Gastrocnemius medialis (tissue), 4 donors: Measurements from ENCODE around the gene TSSC4. TPM values are rescaled to one million over a fixed set of nuclear protein-coding genes. Genes with fewer than 3 reads are reported as not detected.

Source experiments
- ATAC-seq, 2 donors: fragments of 150-250 bp; one replicate each; pipeline ENCODE4 v1.9.1; 2016
- DNase-seq, 2 donors: peaks; one replicate each; pipeline ENCODE4 v3.0.0-alpha.2; 2019
- H3K27ac ChIP-seq, 4 donors: fragments of 200-600 bp; sonication (generic); 1 replicate in 1 of 4; 2 replicates in 3 of 4; pipeline ENCODE4 v1.5.1; 2016 to 2018; ENCODE audit warnings: mild to moderate bottlenecking in 2 of 4, moderate library complexity in 1 of 4
- H3K27me3 ChIP-seq, 3 donors: fragments of 200-600 bp; sonication (generic) in 2 of 3; 1 replicate in 1 of 3; 2 replicates in 2 of 3; pipeline versions ENCODE4 v1.5.1 to v1.6.0; 2016 to 2019; ENCODE audit warnings: mild to moderate bottlenecking in 1 of 3, moderate library complexity in 1 of 3
- H3K36me3 ChIP-seq, 2 donors: fragments of 200-600 bp; sonication (generic) in 1 of 2; one replicate each; pipeline ENCODE4 v1.5.1; 2017 to 2018
- H3K4me1 ChIP-seq, 2 donors: fragments of 200-600 bp; sonication (generic) in 1 of 2; one replicate each; pipeline ENCODE4 v1.5.1; 2016 to 2017; ENCODE audit warnings: mild to moderate bottlenecking in 2 of 2
- H3K4me3 ChIP-seq, 4 donors: fragments of 200-600 bp; sonication (generic) in 3 of 4; 1 replicate in 1 of 4; 2 replicates in 3 of 4; pipeline ENCODE4 v1.5.1; 2016 to 2019; ENCODE audit warnings: mild to moderate bottlenecking in 2 of 4
- H3K9me3 ChIP-seq, 3 donors: fragments of 200-600 bp; sonication (generic) in 2 of 3; 1 replicate in 1 of 3; 2 replicates in 2 of 3; pipeline ENCODE4 v1.5.1; 2016 to 2019
- POLR2A ChIP-seq, 2 donors: fragments of 450-650 bp; IDR thresholded peaks; one replicate each; pipeline ENCODE4 v1.6.1; 2017; ENCODE audit warnings: antibody characterized with exemption in 2 of 2, mild to moderate bottlenecking in 2 of 2, moderate library complexity in 2 of 2
- in situ Hi-C, 4 donors: fragments of 200-750 bp; cut with MboI; loops; one replicate each; pipeline versions ENCODE4 v1.15.0 to v1.8.0; 2017; ENCODE audit warnings: low sequenced_read_pairs in 4 of 4
- intact Hi-C: fragments of 100-400 bp; cut with DNase I; formaldehyde crosslinking; loops from one replicate; pipeline ENCODE4 v1.15.1; 2023; ENCODE audit warnings: low total_unique reads
- total RNA-seq, 4 donors: library from RNA; depleted of rRNA; stranded (reverse); fragments of >200 nt; gene quantifications; one replicate each; pipeline versions ENCODE4 v1.1.0 to v1.2.3, GENCODE V29; 2016
- TF ChIP-seq, protein P1 (sequence below), 5 experiments: fragments of 450-650 bp in 3 of 5; fragments of 200-600 bp in 2 of 5; sonication (generic) in 2 of 5; IDR thresholded peaks in 4 of 5; conservative IDR thresholded peaks in 1 of 5; 1 replicate in 4 of 5; 2 replicates in 1 of 5; pipeline ENCODE4 v1.5.1; 2016 to 2019; ENCODE audit warnings: antibody characterized with exemption in 5 of 5, mild to moderate bottlenecking in 3 of 5, moderate library complexity in 3 of 5

The TSSC4 gene
- total RNA-seq, 4 donors from 2014 or later = 53.4 to 92.5 (median 76.8) TPM

DNA sequence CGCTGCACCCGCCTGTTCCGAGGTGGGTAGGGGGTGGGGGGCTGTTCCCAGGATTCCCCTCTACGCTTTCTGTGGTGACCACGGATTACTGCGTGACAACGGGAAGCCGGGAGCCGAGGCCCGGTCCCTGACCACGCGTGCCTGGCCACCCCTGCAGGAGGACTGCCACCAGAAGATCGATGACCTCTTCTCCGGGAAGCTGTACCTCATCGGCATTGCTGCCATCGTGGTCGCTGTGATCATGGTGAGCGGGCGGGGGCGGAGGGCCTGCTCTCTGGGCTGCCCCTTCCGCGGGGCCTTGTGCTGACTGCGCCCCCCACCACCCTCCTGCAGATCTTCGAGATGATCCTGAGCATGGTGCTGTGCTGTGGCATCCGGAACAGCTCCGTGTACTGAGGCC lies 4.1 kb upstream of the TSSC4 start:
- no peaks in the 10 kb centered on the region for H3K9me3 ChIP-seq
- H3K4me1 ChIP-seq = peaks cover 12 to 19% of the 10 kb centered on the region in 2 donors
- in situ Hi-C loops = no loop called here
- no peak overlapping the region for H3K4me3 ChIP-seq
- DNase-seq (no peak), ATAC-seq (no peak)
- no peak overlapping the region for H3K27ac ChIP-seq
- TF ChIP-seq, protein P1, sequence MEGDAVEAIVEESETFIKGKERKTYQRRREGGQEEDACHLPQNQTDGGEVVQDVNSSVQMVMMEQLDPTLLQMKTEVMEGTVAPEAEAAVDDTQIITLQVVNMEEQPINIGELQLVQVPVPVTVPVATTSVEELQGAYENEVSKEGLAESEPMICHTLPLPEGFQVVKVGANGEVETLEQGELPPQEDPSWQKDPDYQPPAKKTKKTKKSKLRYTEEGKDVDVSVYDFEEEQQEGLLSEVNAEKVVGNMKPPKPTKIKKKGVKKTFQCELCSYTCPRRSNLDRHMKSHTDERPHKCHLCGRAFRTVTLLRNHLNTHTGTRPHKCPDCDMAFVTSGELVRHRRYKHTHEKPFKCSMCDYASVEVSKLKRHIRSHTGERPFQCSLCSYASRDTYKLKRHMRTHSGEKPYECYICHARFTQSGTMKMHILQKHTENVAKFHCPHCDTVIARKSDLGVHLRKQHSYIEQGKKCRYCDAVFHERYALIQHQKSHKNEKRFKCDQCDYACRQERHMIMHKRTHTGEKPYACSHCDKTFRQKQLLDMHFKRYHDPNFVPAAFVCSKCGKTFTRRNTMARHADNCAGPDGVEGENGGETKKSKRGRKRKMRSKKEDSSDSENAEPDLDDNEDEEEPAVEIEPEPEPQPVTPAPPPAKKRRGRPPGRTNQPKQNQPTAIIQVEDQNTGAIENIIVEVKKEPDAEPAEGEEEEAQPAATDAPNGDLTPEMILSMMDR (IDR thresholded peaks at IDR 0.05 in 4 of 5, conservative IDR thresholded peaks at IDR 0.05 in 1 of 5) = no peak
- no peak for TF ChIP-seq POLR2A (IDR thresholded peaks at IDR 0.05)
- H3K27me3 ChIP-seq = no peaks in the 10 kb centered on the region
- intact Hi-C loops = no loop called here
- H3K36me3 ChIP-seq = peaks cover 0 to 27% of the 10 kb centered on the region in 2 donors

DNA sequence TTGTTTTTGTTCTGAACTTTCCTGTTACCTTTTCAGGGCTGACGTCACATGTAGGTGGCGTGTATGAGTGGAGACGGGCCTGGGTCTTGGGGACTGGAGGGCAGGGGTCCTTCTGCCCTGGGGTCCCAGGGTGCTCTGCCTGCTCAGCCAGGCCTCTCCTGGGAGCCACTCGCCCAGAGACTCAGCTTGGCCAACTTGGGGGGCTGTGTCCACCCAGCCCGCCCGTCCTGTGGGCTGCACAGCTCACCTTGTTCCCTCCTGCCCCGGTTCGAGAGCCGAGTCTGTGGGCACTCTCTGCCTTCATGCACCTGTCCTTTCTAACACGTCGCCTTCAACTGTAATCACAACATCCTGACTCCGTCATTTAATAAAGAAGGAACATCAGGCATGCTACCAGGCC lies 3.5 kb upstream of the TSSC4 start:
- peaks cover 18 to 22% of the 10 kb centered on the region in 2 donors for H3K4me1 ChIP-seq
- no peak for ATAC-seq

DNA sequence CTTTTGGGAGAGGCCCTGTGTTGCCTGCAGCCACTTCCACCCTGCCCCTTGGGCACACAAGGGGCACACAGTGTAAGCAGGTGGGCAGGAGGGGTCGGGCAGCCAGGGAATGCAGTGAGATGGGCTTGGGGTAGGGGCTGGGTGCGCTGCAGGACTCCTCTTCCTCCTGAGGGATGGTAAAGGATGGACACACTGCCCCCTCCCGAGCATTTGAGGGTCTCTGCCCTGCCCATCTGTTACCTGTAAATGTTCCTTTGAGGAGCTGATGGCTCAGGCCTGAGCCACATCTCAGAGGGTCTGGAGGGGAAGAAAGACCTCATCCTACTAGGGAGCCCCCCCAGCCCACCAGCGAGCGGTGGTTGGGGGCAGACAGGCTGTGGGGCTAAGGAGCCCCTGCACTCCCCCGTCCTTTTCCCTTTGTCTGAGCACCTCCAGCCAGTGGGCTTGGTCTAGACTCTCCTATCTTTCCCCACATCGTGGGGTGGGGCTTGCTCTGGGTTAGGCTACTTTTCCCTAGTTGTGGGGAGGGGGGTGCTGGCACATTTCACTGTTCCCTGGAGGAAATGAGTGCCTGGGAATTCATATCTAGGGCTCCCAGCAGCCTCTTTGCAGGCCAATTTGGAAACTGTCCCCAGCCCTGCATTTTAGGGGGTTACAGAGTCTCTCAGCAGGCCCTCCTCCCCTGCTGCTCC lies 1.7 kb upstream of the TSSC4 start:
- TF ChIP-seq, protein P1 (IDR thresholded peaks at IDR 0.05 in 4 of 5, conservative IDR thresholded peaks at IDR 0.05 in 1 of 5) = no peak
- no peak for TF ChIP-seq POLR2A (IDR thresholded peaks at IDR 0.05)
- in situ Hi-C loops (no loop called here), intact Hi-C loops (loop anchor here (1.0 kb wide), 1 partner anchor 9 kb away; no protein-coding TSS in a partner anchor)
- DNase-seq (no peak), ATAC-seq (no peak)
- peaks cover 0 to 42% of the 10 kb centered on the region in 2 donors for H3K36me3 ChIP-seq
- peaks cover 22 to 26% of the 10 kb centered on the region in 2 donors for H3K4me1 ChIP-seq
- no peaks in the 10 kb centered on the region for H3K27me3 ChIP-seq
- peak overlapping the region in 3 of 4 donors; percentile 82 to 86 (median 84) for H3K4me3 ChIP-seq
- no peaks in the 10 kb centered on the region for H3K9me3 ChIP-seq
- peak overlapping the region; percentile 97 to 100 (median 98) for H3K27ac ChIP-seq

More for the DNA sequence above, 3.5 kb upstream of the TSSC4 start:
- no peak for DNase-seq
- Histone ChIP-seq H3K4me3 (no peak overlapping the region), H3K27me3 (no peaks in the 10 kb centered on the region), H3K27ac (no peak overlapping the region), H3K9me3 (no peaks in the 10 kb centered on the region), H3K36me3 (peaks cover 0 to 27% of the 10 kb centered on the region in 2 donors)
- in situ Hi-C loops (no loop called here), intact Hi-C loops (no loop called here)
- TF ChIP-seq POLR2A (IDR thresholded peaks at IDR 0.05) = no peak
- TF ChIP-seq, protein P1 (IDR thresholded peaks at IDR 0.05 in 4 of 5, conservative IDR thresholded peaks at IDR 0.05 in 1 of 5) = no peak

DNA sequence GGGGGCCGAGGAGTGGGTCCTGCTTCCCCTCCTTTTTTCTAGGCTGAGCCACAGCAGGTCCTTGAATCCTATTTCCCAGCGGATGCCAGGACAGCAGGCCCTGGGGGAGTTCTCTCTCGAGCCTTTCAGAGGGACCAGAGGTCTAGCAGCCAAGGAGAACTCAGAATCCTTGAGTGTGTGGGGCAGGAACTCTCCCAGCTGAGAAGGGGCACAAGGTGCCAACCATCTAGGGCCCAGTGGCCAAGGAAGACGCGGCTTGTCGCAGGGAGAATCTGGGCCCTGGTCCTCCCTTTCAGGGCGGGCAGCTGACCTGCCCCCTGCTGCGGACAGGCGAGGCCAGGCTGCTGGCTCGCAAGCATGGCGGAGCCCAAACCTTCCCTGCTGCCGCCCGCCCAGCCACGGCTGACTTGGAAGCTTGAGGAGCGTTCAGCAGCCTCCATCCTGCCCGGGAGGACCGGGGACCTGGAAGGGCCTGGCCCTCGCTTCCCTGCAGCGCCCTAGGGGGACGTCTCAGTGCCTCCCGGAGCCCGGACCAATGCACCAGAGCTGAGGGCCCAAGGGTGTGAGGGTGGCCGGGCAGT lies 972 bp upstream of the TSSC4 start:
- peak overlapping the region; percentile 97 to 100 (median 98) for H3K27ac ChIP-seq
- intact Hi-C loops = loop anchor here (1.0 to 5.0 kb wide), 4 partner anchors 9 to 1887 kb away; no protein-coding TSS in a partner anchor
- TF ChIP-seq POLR2A (IDR thresholded peaks at IDR 0.05) = no peak
- TF ChIP-seq, protein P1 (IDR thresholded peaks at IDR 0.05 in 4 of 5, conservative IDR thresholded peaks at IDR 0.05 in 1 of 5) = no peak

More for the DNA sequence above, 972 bp upstream of the TSSC4 start:
- ATAC-seq (peak; percentile 13 to 21), DNase-seq (no peak)
- in situ Hi-C loops = loop anchor here in 2 of 4 donors (25.0 kb wide), 1 partner anchor 212 kb away; no protein-coding TSS in a partner anchor
- H3K9me3 ChIP-seq = no peaks in the 10 kb centered on the region
- no peaks in the 10 kb centered on the region for H3K27me3 ChIP-seq
- H3K36me3 ChIP-seq = peaks cover 0 to 42% of the 10 kb centered on the region in 2 donors
- H3K4me3 ChIP-seq = peak overlapping the region; percentile 82 to 98 (median 85)
- peaks cover 22 to 26% of the 10 kb centered on the region in 2 donors for H3K4me1 ChIP-seq
